Measurements from ENCODE around the gene MRFAP1.
"Not testable (repeated sequence)": the region's sequence is repeated elsewhere in the genome, so short reads cannot be mapped to it uniquely, and the experiment has no call there.

MRFAP1 gene

GRCh38 chr4:6610856-6611430 is 29.5 kb upstream of the MRFAP1 start:
- no peak for DNase-seq (ENCODE audit: low read depth, low spot score)

- DNase-seq (ENCODE audit: low read depth, low spot score): no peak
Observed at GRCh38 chr4:6612961-6613675, 27.4 kb upstream of the MRFAP1 start.

DNA sequence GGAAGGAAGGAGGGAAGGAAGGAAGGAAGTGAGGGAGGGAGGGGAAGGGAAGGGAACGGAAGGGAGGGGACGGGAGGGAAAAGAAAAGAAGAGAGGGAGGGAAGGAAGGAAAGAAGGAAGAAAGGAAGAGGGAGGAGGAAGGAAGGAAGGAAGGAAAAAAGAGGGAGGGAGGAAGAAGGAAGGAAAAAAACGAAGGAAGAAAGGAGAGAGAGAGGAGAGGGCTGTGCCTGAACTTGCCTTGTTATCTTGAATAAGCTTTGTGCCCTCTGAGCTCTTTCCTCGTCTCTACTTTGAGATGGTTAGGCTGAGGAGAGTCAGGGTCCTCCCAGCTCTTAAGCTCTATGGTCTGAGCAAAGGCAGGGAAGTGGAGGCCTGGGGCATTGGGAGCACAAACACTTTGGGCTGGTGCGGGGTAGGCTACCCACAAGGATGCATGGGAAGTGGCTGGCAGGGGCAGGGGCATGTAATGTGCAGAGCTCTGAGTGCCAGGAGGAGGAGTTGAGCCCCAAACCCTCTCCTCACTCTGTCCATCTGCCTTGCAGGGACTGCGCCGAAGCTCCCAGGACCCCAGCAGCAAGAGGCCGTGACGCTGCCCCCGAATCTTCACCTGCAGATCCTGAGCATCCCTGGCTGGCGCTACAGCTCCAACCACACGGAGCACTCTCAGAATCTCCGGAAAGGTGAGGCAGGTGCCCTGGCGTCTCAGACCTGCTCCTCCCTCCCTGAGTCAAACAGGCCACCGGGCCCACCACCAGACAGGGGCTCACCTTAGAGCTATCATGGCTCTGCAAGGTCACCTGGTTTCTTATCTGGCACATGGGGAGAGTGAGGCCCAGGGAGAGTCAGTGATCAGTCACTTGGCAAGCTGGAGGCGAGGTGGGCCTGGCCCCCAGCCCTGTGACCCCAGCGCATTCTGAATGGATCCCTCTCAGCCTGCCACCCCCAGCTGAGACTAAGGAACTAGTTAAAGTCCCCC is 26.5 kb upstream of the MRFAP1 start:
- DNase-seq (ENCODE audit: low read depth, low spot score): no peak

- DNase-seq (ENCODE audit: low read depth, low spot score): no peak
Observed at GRCh38 chr4:6614701-6615230, 25.7 kb upstream of the MRFAP1 start.

DNA sequence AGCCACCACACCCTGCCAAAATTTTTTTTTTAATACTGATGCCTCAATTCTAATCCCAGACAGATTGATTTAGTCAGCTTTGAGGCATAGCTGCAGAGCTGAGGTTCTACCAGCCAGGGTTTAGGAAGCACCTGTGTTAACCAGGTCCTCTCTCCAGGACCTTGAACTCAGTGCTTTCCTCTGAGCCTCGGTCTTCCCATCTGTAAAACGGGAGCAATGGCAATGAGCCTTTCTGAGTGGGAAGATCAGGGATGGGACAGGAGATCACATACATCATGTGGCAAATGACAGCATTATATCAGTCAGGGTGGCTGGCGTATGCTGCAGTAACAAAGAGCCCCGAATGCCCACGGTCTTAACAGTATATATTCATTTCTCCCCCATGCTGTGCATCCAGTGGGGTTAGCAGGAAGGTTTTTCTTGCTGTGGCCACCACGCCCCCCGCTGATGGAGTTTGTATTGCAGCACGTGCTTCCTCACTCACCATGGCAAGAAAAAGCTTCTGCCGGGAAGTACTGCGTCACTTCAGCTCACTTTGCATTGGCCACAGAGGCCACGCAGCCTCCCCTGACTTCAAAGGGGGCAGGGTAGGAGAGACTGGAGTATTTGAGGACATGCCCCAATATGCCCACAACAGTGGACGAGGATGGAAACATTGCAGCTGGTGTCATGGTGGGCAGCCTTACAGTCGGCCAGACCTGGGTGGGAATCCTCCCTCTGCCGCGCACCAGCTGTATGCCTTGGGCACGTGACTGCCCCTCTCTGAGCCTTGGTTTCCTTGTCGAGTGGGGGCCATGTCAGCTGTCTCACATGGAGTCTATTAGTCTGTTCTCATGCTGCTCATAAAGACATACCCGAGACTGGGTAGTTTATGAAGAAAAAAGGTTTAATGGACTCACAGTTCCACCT is 24.1 kb upstream of the MRFAP1 start:
- no peak for DNase-seq (ENCODE audit: low read depth, low spot score)

DNA sequence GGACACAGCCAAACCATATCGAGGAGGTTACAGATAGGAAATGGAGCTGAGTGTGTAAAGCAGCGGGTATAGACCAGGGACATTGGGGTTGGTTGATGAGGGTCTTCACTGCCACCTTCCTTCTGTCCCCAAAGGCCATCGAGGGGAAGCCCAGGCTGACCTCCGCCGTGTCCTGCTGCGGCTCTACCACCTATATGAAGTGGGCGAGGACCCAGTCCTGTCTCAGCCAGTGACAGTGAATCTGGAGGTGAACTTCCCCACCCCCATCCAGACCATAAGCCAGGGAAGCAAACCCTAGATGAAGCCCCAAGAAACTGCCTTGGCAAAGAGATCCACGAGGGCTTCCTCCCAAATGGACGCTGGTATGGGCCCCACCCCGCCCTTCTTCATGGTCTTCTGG is 23.2 kb upstream of the MRFAP1 start:
- no peak for DNase-seq (ENCODE audit: low read depth, low spot score)

GRCh38 chr4:6618386-6619115 is 21.9 kb upstream of the MRFAP1 start:
- DNase-seq (ENCODE audit: low read depth, low spot score): no peak

DNA sequence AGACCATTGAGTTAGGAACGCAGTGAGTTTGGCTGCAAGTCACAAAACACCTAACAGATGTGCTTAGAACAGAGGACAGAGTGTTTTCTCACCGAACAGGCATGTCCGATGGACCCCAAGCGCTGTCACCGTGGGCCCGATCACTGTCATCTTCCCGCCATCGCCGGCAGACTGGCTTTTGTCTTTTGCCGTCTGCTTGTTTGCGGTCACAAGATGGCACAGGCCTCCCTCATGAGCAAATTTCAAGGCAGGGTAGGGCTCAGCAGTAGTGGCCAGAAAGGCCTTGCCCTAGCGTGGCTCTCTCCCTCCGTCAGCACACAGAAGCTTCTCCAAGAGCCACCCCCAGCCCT is 21.4 kb upstream of the MRFAP1 start:
- no peak for DNase-seq (ENCODE audit: low read depth, low spot score)

DNA sequence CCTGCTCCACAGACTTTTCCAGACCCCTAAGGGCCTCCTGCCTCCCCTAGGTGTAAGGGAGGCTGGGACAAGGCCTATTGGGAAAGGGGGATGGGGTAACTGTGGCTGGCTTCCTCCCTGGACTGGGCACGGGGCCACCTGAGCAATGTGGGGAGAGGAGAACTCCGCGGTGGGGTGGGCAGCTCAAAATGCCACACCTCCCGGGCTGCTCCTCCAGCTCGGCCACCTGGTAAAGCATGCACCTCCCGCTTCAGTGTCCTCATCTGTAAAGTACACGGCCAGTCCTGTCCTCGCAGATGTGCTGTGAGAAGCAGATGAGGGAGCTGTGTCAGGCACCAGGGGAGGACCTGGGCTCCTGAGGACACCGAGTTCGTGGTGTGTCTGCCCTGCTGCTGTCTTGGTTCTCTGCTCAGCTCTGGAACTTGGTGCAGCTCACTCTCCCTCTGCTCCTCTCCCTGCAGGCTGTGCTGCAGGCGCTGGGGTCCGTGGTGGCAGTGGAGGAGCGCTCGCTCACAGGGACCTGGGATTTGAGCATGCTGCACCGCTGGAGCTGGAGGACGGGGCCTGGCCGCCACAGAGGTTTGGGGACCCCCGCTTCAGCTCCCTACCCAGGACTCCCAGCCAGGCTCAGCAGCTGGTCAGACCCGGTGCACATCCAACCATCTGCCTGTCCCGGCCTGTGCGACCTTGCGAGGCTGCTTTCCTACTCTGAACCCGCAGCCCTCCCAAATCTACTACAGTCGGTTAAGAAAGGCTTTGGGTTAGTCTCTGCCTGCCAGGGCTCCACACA is 20.8 kb upstream of the MRFAP1 start:
- no peak for DNase-seq (ENCODE audit: low read depth, low spot score)

DNA sequence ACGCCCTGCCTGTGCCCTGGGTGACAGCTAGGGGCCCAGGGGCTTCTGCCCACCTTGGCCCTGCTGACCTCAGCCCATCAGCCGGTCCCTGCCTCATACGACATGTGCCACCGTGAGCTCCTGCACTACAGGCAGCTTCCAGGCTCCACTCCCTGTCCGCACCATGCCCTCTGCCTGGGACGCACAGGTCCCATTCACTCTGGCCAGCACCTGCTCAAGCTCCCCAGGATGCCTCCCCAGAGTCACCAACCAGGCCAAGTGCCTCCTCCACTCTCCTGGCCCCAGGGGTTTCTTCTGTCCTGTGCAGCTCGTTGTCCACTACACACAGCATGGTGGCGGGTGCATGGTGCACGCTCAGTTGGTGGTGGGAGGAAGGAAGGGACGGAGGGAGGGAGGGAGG is 20.2 kb upstream of the MRFAP1 start:
- no peak for DNase-seq (ENCODE audit: low read depth, low spot score)

- DNase-seq (ENCODE audit: low read depth, low spot score): no peak
Observed at GRCh38 chr4:6620891-6621555, 19.5 kb upstream of the MRFAP1 start.

GRCh38 chr4:6621556-6621927 is 18.9 kb upstream of the MRFAP1 start:
- no peak for DNase-seq (ENCODE audit: low read depth, low spot score)

- DNase-seq (ENCODE audit: low read depth, low spot score): no peak
Observed at GRCh38 chr4:6622744-6623143, 17.7 kb upstream of the MRFAP1 start.

GRCh38 chr4:6625256-6625655 is 15.2 kb upstream of the MRFAP1 start:
- DNase-seq (ENCODE audit: low read depth, low spot score): no peak

- DNase-seq (ENCODE audit: low read depth, low spot score): no peak
Observed at GRCh38 chr4:6626066-6626465, 14.4 kb upstream of the MRFAP1 start.

GRCh38 chr4:6627832-6628231 is 12.7 kb upstream of the MRFAP1 start:
- DNase-seq (ENCODE audit: low read depth, low spot score): no peak

- not testable (repeated sequence) for DNase-seq (ENCODE audit: low read depth, low spot score)
Observed at GRCh38 chr4:6628484-6628883, 12.0 kb upstream of the MRFAP1 start.

- no peak for DNase-seq (ENCODE audit: low read depth, low spot score)
Observed at GRCh38 chr4:6632125-6632524, 8.4 kb upstream of the MRFAP1 start.

All from brain pericyte (primary cell).